Natural killer cell treated with Interleukin-12 subunit alpha and Interleukin-12 subunit beta and Interleukin-15 and Interleukin-18, amount 100 ng/mL, for 72 hours (primary cell): Measurements from ENCODE around the gene GPATCH8. TPM values are rescaled to one million over a fixed set of nuclear protein-coding genes. Genes with fewer than 3 reads are reported as not detected.
A peak's percentile ranks its signal among the peaks of the same experiment; 100 is the strongest.

Experiments used
- ATAC-seq, 2 donors: fragments of 150-1000 bp; cut with Tn5 transposase in 1 of 2; sonication (Bioruptor Pico), chemical (Tn5 transposase) in 1 of 2; 2 replicates each; pipeline ENCODE4 v1.10.0; 2021
- DNase-seq: peaks from one replicate; pipeline ENCODE4 v3.0.0; 2022; ENCODE audit warnings: low spot score
- H3K27ac Mint-ChIP-seq, 2 donors: 1 replicate in 1 of 2; 2 replicates in 1 of 2; pipeline ENCODE4 v1.8.0; 2022; ENCODE audit warnings: mixed read lengths in 2 of 2, mild to moderate bottlenecking in 1 of 2, moderate library complexity in 1 of 2
- H3K27me3 Mint-ChIP-seq, 2 donors: 1 replicate in 1 of 2; 2 replicates in 1 of 2; pipeline ENCODE4 v1.8.0; 2022; ENCODE audit warnings: mixed read lengths in 2 of 2
- H3K36me3 Mint-ChIP-seq: one replicate; pipeline ENCODE4 v1.8.0; 2022; ENCODE audit warnings: mixed read lengths
- H3K4me1 Mint-ChIP-seq, 2 donors: 1 replicate in 1 of 2; 2 replicates in 1 of 2; pipeline ENCODE4 v1.8.0; 2022; ENCODE audit warnings: low read depth in 2 of 2, mixed read lengths in 2 of 2, mild to moderate bottlenecking in 1 of 2
- H3K4me3 Mint-ChIP-seq: one replicate; pipeline ENCODE4 v1.8.0; 2022; ENCODE audit warnings: mixed read lengths
- H3K9me3 Mint-ChIP-seq: 2 replicates; pipeline ENCODE4 v1.8.0; 2022; ENCODE audit warnings: mixed read lengths
- total RNA-seq, 2 donors: library from RNA; stranded (reverse); gene quantifications; one replicate each; pipeline ENCODE4 v1.2.3, GENCODE V29; 2022

The GPATCH8 gene
- 10 to 100 TPM; 61.1 to 68.3 TPM for total RNA-seq

GRCh38 chr17:44503147-44504029 lies at the start of gene GPATCH8:
GPATCH8 (minus strand) TSS chr17:44503406; CDS start chr17:44503370, 36 bp downstream.
- DNase-seq, result peak; percentile 98
- peak; percentile 98 for ATAC-seq
- Mint-ChIP-seq H3K9me3 (no peaks in the 10 kb centered on the region), H3K36me3 (peaks cover 6% of the 10 kb centered on the region), H3K4me3 (peak within 1 kb of the TSS; percentile 96), H3K27me3 (no peaks in the 10 kb centered on the region), H3K4me1 (peaks cover 26 to 30% of the 10 kb centered on the region in 2 donors), H3K27ac (peak within 1 kb of the TSS; percentile 95 to 97)

GRCh38 chr17:44552361-44552760 lies 49.2 kb upstream of the GPATCH8 start:
- no peak for ATAC-seq

GRCh38 chr17:44549686-44550085 lies 46.5 kb upstream of the GPATCH8 start:
- Mint-ChIP-seq H3K36me3 (no peaks in the 10 kb centered on the region), H3K27me3 (peaks cover 20 to 21% of the 10 kb centered on the region in 2 donors)

More at GRCh38 chr17:44552361-44552760, 49.2 kb upstream of the GPATCH8 start:
- no peak overlapping the region for H3K4me3 Mint-ChIP-seq
- no peaks in the 10 kb centered on the region for H3K9me3 Mint-ChIP-seq
- H3K36me3 Mint-ChIP-seq, result no peaks in the 10 kb centered on the region
- peaks cover 13 to 16% of the 10 kb centered on the region in 2 donors for H3K4me1 Mint-ChIP-seq
- no peak for DNase-seq
- H3K27ac Mint-ChIP-seq, result no peak overlapping the region
- H3K27me3 Mint-ChIP-seq, result peaks cover 17 to 26% of the 10 kb centered on the region in 2 donors

GRCh38 chr17:44548376-44549230 lies 45.4 kb upstream of the GPATCH8 start:
- no peaks in the 10 kb centered on the region for H3K9me3 Mint-ChIP-seq
- no peaks in the 10 kb centered on the region for H3K36me3 Mint-ChIP-seq
- DNase-seq (no peak), ATAC-seq (no peak)
- H3K4me1 Mint-ChIP-seq, result no peaks in the 10 kb centered on the region
- H3K27me3 Mint-ChIP-seq, result peaks cover 28 to 31% of the 10 kb centered on the region in 2 donors
- no peak overlapping the region for H3K4me3 Mint-ChIP-seq
- no peak overlapping the region for H3K27ac Mint-ChIP-seq

More at GRCh38 chr17:44549686-44550085, 46.5 kb upstream of the GPATCH8 start:
- DNase-seq, result no peak
- no peaks in the 10 kb centered on the region for H3K9me3 Mint-ChIP-seq
- no peaks in the 10 kb centered on the region for H3K4me1 Mint-ChIP-seq
- no peak overlapping the region for H3K27ac Mint-ChIP-seq
- H3K4me3 Mint-ChIP-seq, result no peak overlapping the region
- no peak for ATAC-seq

GRCh38 chr17:44547625-44548267 lies 44.5 kb upstream of the GPATCH8 start:
- Mint-ChIP-seq H3K27me3 (peaks cover 29 to 32% of the 10 kb centered on the region in 2 donors), H3K36me3 (no peaks in the 10 kb centered on the region), H3K9me3 (no peaks in the 10 kb centered on the region), H3K4me3 (no peak overlapping the region), H3K27ac (no peak overlapping the region), H3K4me1 (no peaks in the 10 kb centered on the region)
- no peak for ATAC-seq
- DNase-seq, result no peak

GRCh38 chr17:44546671-44547606 lies 43.7 kb upstream of the GPATCH8 start:
- Mint-ChIP-seq H3K4me3 (no peak overlapping the region), H3K27ac (no peak overlapping the region), H3K27me3 (peaks cover 22 to 24% of the 10 kb centered on the region in 2 donors), H3K4me1 (no peaks in the 10 kb centered on the region), H3K9me3 (no peaks in the 10 kb centered on the region), H3K36me3 (no peaks in the 10 kb centered on the region)
- DNase-seq (no peak), ATAC-seq (no peak)

GRCh38 chr17:44543905-44544523 lies 40.8 kb upstream of the GPATCH8 start:
- H3K4me3 Mint-ChIP-seq, result no peak overlapping the region
- H3K9me3 Mint-ChIP-seq, result no peaks in the 10 kb centered on the region
- peaks cover 20 to 29% of the 10 kb centered on the region in 2 donors for H3K27me3 Mint-ChIP-seq
- no peak for ATAC-seq
- no peak for DNase-seq
- no peak overlapping the region for H3K27ac Mint-ChIP-seq
- H3K4me1 Mint-ChIP-seq, result no peaks in the 10 kb centered on the region
- no peaks in the 10 kb centered on the region for H3K36me3 Mint-ChIP-seq

- Mint-ChIP-seq H3K27me3 (peaks cover 18 to 28% of the 10 kb centered on the region in 2 donors), H3K4me1 (no peaks in the 10 kb centered on the region), H3K4me3 (no peak overlapping the region), H3K9me3 (no peaks in the 10 kb centered on the region), H3K36me3 (no peaks in the 10 kb centered on the region), H3K27ac (no peak overlapping the region)
- ATAC-seq (no peak), DNase-seq (no peak)
Measured at GRCh38 chr17:44543213-44543904, 40.2 kb upstream of the GPATCH8 start.

- Mint-ChIP-seq H3K27ac (no peak overlapping the region), H3K4me3 (no peak overlapping the region), H3K9me3 (no peaks in the 10 kb centered on the region), H3K4me1 (no peaks in the 10 kb centered on the region), H3K36me3 (no peaks in the 10 kb centered on the region), H3K27me3 (peaks cover 18 to 25% of the 10 kb centered on the region in 2 donors)
- ATAC-seq, result no peak
- DNase-seq, result no peak
Measured at GRCh38 chr17:44541884-44542581, 38.8 kb upstream of the GPATCH8 start.

GRCh38 chr17:44540246-44541084 lies 37.3 kb upstream of the GPATCH8 start:
- DNase-seq, result no peak
- Mint-ChIP-seq H3K27ac (no peak overlapping the region), H3K9me3 (no peaks in the 10 kb centered on the region), H3K27me3 (peaks cover 18 to 25% of the 10 kb centered on the region in 2 donors), H3K4me1 (no peaks in the 10 kb centered on the region), H3K36me3 (no peaks in the 10 kb centered on the region), H3K4me3 (no peak overlapping the region)
- no peak for ATAC-seq

GRCh38 chr17:44539673-44540072 lies 36.5 kb upstream of the GPATCH8 start:
- no peaks in the 10 kb centered on the region for H3K36me3 Mint-ChIP-seq
- DNase-seq (no peak), ATAC-seq (no peak)
- H3K9me3 Mint-ChIP-seq, result no peaks in the 10 kb centered on the region
- no peaks in the 10 kb centered on the region for H3K4me1 Mint-ChIP-seq
- no peak overlapping the region for H3K4me3 Mint-ChIP-seq
- peaks cover 18 to 22% of the 10 kb centered on the region in 2 donors for H3K27me3 Mint-ChIP-seq
- H3K27ac Mint-ChIP-seq, result no peak overlapping the region
